Ovary (tissue), 9 donors: ENCODE measurements around the gene BCAT1. TPM values are rescaled to one million over a fixed set of nuclear protein-coding genes. Genes with fewer than 3 reads are reported as not detected.

Experiments used
- DNase-seq, 5 donors: peaks; one replicate each; pipeline ENCODE4 v3.0.0-alpha.2; 2019 to 2020
- H3K27ac ChIP-seq, 2 donors: fragments of 200-600 bp; one replicate each; pipeline versions ENCODE4 v1.5.1 to v1.8.0; 2019 to 2022
- H3K27me3 ChIP-seq: fragments of 200-600 bp; one replicate; pipeline ENCODE4 v1.8.0; 2022
- H3K36me3 ChIP-seq: fragments of 200-600 bp; sonication (generic); one replicate; pipeline ENCODE4 v1.5.1; 2019
- H3K4me1 ChIP-seq: one replicate; pipeline ENCODE4 v1.8.1; 2013; ENCODE audit warnings: mild to moderate bottlenecking, moderate library complexity; ENCODE audit not compliant: insufficient read depth
- H3K4me3 ChIP-seq: fragments of 200-600 bp; sonication (generic); one replicate; pipeline ENCODE4 v1.5.1; 2017
- H3K9me3 ChIP-seq, 2 donors: fragments of 200-600 bp in 1 of 2; sonication (generic) in 1 of 2; one replicate each; pipeline versions ENCODE4 v1.5.1 to v1.8.1; 2013 to 2019; ENCODE audit warnings: mild to moderate bottlenecking in 1 of 2, moderate library complexity in 1 of 2
- CTCF ChIP-seq, 3 donors: fragments of 450-650 bp in 2 of 3; fragments of 200-600 bp in 1 of 3; IDR thresholded peaks; one replicate each; pipeline versions ENCODE4 v1.5.1 to v1.8.0; 2016 to 2022; ENCODE audit warnings: antibody characterized with exemption in 3 of 3, mild to moderate bottlenecking in 1 of 3
- EP300 ChIP-seq: sonication (generic); formaldehyde crosslinking; IDR thresholded peaks from one replicate; pipeline ENCODE4 v1.6.1; 2017; ENCODE audit warnings: antibody characterized with exemption
- POLR2A ChIP-seq: fragments of 450-650 bp; IDR thresholded peaks from one replicate; pipeline ENCODE4 v1.6.1; 2017; ENCODE audit warnings: antibody characterized with exemption, mild to moderate bottlenecking, moderate library complexity
- WGBS, 3 donors: extraction: QIAGEN DNeasy Blood & Tissue Kit in 1 of 3; methylation state at CpG; one replicate each; pipeline versions ENCODE4 v1.1.5 to v1.1.7; 2013 to 2017; 5-methylcytosine and 5-hydroxymethylcytosine counted together
- intact Hi-C, 4 donors: fragments of 100-400 bp; cut with DNase I; formaldehyde crosslinking; loops; one replicate each; pipeline versions ENCODE4 v1.11.0 to v1.15.1; 2022 to 2023
- polyA plus RNA-seq, 2 donors: library from polyadenylated mRNA; stranded (reverse); fragments of 200-250 nt in 1 of 2; fragments of 350-450 nt in 1 of 2; fragmentation: Illumina TruSeq in 1 of 2; extraction: RNeasy Lipid Tissue Mini Kit (QIAGEN cat#74804) in 1 of 2; gene quantifications; one replicate each; pipeline ENCODE4 v1.2.3, GENCODE V29; 2013 to 2014
- total RNA-seq, 7 donors: library from RNA; depleted of rRNA in 2 of 7; stranded (reverse); fragments of >200 nt in 2 of 7; fragmentation: NEBNext Ultra II Directional in 3 of 7; extraction: Animal tissue kit (Norgen Biotek cat#: 25700) in 3 of 7; gene quantifications; one replicate each; pipeline versions ENCODE4 v1.1.0 to v1.2.4, GENCODE V29; 2016 to 2023
- donor health status: DM: no; HTN: no; CAD: no; lungs with moderate emphysema.
- donor health status: DM: no; HTN: no; CAD: no.
- donor health status: Bipolar disorder and iron deficiency.
- donor health status: DM: yes; HTN: yes; CAD: no.
- donor health status: DM: no; HTN: no; CAD: no.
- donor health status: DM: yes; HTN: yes; CAD: no.

BCAT1 gene
- total and polyA plus RNA-seq, 9 donors, result 12.0 to 106 (median 31.7) TPM

GRCh38 chr12:24845615-24846014 lies 103.3 kb downstream of the BCAT1 start:
- no peaks in the 10 kb centered on the region for H3K36me3 ChIP-seq
- H3K9me3 ChIP-seq, result no peaks in the 10 kb centered on the region
- H3K27ac ChIP-seq, result no peak overlapping the region
- DNase-seq, result no peak
- intact Hi-C loops, result no loop called here
- H3K4me3 ChIP-seq, result no peak overlapping the region
- WGBS, 3 donors, result 81 to 87% (median 84%) methylated on average over 3 of the region's 3 CpGs
- TF ChIP-seq CTCF (IDR thresholded peaks at IDR 0.05), result no peak
- no peak for TF ChIP-seq POLR2A
- H3K4me1 ChIP-seq, result no peaks in the 10 kb centered on the region
- no peaks in the 10 kb centered on the region for H3K27me3 ChIP-seq

GRCh38 chr12:24840046-24840800 lies 108.7 kb downstream of the BCAT1 start:
- H3K36me3 ChIP-seq, result no peaks in the 10 kb centered on the region
- peaks cover 18% of the 10 kb centered on the region for H3K4me1 ChIP-seq
- H3K4me3 ChIP-seq, result no peak overlapping the region
- intact Hi-C loops, result no loop called here
- DNase-seq, result no peak
- 19 to 36% (median 24%) methylated on average over 1 of the region's 1 CpG for WGBS, 3 donors
- H3K27ac ChIP-seq, result no peak overlapping the region
- H3K9me3 ChIP-seq, result no peaks in the 10 kb centered on the region
- TF ChIP-seq POLR2A (no peak), CTCF (IDR thresholded peaks at IDR 0.05) (no peak), EP300 (no peak)
- no peaks in the 10 kb centered on the region for H3K27me3 ChIP-seq

DNA sequence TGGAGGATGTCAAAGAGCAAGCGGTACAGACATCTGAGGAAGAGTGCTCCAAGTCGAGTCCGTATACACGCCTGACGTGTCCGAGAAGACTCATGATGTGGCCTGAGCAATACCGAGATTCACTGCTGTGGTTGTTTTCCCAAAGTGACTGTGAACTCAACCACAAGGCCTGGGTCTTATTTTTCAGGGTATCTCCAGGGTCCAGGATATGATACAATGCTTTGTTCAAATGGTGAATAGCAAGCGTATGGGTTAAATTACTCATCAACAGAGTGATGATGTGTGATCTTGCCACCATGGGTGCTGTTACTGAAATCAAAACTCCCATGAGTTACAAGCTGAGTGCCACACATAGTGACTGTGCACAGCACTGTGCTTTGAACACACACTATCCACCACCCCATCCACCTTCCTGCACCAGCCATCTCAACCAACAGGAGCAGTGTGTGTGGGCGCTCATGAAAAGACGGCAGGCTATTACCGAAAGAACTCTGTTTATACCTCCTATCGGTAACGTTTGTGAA lies 109.6 kb downstream of the BCAT1 start:
- Histone ChIP-seq H3K9me3 (no peaks in the 10 kb centered on the region), H3K36me3 (no peaks in the 10 kb centered on the region), H3K27ac (peak overlapping the region in 1 of 2 donors; percentile 61), H3K4me1 (peaks cover 18% of the 10 kb centered on the region), H3K4me3 (no peak overlapping the region), H3K27me3 (no peaks in the 10 kb centered on the region)
- WGBS, 3 donors, result 82 to 92% (median 84%) methylated on average over 13 of the region's 13 CpGs
- no peak for TF ChIP-seq CTCF (IDR thresholded peaks at IDR 0.05)
- no peak for TF ChIP-seq EP300
- no peak for TF ChIP-seq POLR2A
- intact Hi-C loops, result no loop called here
- DNase-seq, result no peak

DNA sequence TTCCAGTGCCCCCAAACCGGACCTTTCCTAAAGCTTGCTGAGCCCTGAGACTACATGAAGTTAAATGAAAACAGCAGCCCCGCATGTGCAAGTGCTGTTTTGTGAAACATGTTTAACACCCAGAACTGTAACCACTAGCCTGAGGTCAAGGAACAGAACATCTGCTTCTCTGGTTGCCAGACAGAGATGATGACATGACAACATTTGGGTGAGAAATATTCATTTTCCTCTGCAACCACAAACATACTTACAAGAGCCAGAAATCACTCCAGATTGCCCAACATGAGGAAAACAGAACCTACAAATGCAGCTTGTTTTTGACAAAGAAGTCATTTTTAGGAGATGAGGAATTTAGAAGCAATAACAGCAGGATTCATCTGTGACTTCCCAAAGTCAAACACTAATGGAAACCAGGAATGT lies 110.4 kb downstream of the BCAT1 start:
- 13 to 24% (median 13%) methylated on average over 2 of the region's 2 CpGs for WGBS, 3 donors
- peak in 4 of 5 donors; percentile 26 to 63 (median 43) for DNase-seq
- intact Hi-C loops, result no loop called here
- no peaks in the 10 kb centered on the region for H3K36me3 ChIP-seq
- H3K9me3 ChIP-seq, result no peaks in the 10 kb centered on the region
- TF ChIP-seq POLR2A (no peak), CTCF (IDR thresholded peaks at IDR 0.05) (no peak), EP300 (no peak)
- peaks cover 18% of the 10 kb centered on the region for H3K4me1 ChIP-seq
- H3K27ac ChIP-seq, result peak overlapping the region in 1 of 2 donors; percentile 61
- H3K27me3 ChIP-seq, result no peaks in the 10 kb centered on the region
- no peak overlapping the region for H3K4me3 ChIP-seq
